ENCODE data around the gene PTBP3.
"Not testable (repeated sequence)": the region's sequence is repeated elsewhere in the genome, so short reads cannot be mapped to it uniquely, and the experiment has no call there.

The PTBP3 gene

DNA sequence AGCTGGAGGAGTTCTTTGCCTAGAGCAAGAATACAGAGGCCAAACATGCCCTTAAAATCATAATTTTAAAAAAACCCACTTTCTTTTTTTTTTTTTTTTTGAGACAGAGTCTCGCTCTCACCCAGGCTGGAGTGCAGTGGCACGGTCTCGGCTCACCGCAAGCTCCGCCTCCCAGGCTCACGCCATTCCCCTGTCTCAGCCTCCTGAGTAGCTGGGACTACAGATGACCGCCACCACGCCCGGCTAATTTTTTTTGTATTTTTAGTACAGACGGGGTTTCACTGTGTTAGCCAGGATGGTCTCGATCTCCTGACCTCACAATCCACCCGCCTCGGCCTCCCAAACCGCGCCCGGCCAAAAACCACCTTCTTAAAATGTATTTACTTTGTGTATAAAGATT lies 66.3 kb downstream of the PTBP3 start:
- DNase-seq: not testable (repeated sequence)

DNA sequence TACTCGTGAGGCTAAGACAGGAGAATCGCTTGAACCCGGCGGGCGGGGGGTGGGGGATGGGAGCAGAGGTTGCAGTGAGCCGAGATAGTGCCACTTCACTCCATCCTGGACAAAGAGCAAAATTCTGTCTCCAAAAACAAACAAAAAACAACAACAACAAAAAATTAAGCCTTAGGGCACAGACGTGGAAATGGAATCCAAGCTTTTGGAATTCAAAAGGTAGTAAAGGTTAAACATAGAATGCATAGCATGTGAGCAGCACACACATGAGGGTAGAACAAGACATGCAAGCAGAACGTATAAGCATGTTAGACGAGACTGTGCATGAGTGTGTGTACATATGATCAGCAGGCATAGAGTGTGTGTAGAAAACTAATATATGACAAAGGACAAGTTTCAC lies 68.0 kb downstream of the PTBP3 start:
- no peak for DNase-seq

- no peak for DNase-seq
Measured at GRCh38 chr9:112262577-112262976, 70.8 kb downstream of the PTBP3 start.

- no peak for DNase-seq
Measured at GRCh38 chr9:112261133-112261532, 72.3 kb downstream of the PTBP3 start.

- DNase-seq: no peak
Measured at GRCh38 chr9:112258106-112258505, 75.3 kb downstream of the PTBP3 start.

- no peak for DNase-seq
Measured at GRCh38 chr9:112252194-112252593, 81.2 kb downstream of the PTBP3 start.

DNA sequence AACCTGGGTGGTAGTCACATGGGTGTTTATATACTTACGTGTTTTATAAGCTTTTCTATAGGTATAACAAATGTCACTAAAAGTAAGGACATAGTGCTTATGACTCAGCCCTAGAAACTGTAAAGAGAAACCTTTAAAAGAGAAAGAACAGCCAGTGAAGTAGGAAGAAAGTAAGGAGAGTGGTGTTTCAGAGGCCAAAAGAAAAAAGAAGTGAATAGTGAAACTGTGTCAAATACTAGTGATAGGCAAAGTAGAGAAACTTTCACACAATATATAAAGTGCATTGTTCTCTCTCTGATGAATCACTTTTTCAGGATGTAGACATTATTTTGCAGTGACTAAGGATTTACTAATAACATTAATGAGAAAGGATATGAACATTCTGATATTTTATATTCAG lies 84.1 kb downstream of the PTBP3 start:
- DNase-seq: no peak

- no peak for DNase-seq
Measured at GRCh38 chr9:112248722-112249121, 84.7 kb downstream of the PTBP3 start.

DNA sequence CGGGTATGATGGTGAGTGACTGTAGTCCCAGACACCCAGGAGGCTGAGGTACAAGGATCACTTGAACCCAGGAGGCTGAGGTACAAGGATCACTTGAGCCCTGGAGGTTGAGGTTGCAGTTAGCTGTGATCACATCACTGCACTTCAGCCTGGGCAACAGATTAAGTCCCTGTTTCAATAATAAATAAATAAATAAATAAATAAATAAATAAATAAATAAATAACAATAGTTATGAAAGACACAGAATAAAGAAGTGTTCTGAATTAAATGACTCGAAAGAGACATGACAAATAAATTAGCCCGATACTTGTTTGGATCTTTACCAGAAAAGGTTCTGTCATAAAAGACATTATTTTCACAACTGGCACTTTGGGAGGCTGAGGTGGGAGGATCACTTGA lies 86.3 kb downstream of the PTBP3 start:
- DNase-seq: no peak

GRCh38 chr9:112245126-112245525 lies 88.3 kb downstream of the PTBP3 start:
- DNase-seq: no peak

GRCh38 chr9:112242147-112242804 lies 91.1 kb downstream of the PTBP3 start:
- DNase-seq: no peak

GRCh38 chr9:112241491-112241890 lies 91.9 kb downstream of the PTBP3 start:
- DNase-seq: no peak

DNA sequence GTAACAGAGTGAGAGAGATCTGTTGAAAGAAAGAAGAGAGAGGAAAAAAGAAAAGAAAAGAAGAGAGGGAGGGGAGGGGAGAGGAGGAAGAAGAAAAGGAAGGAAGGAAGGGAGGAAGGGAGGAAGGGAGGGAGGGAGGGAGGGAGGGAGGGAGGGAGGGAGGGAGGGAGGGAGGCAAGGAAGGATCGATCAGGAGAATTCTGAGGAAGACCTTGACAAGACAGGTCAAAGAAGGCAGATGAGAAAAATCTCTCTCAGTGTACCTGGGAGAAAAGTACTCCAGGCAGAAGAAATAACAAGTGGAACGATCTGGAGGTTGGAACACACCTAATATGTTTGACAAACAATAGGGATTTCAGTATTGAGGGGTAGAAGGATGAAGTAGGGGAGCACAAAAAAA lies 93.7 kb downstream of the PTBP3 start:
- no peak for DNase-seq

- DNase-seq: no peak
Measured at GRCh38 chr9:112239284-112239683, 94.1 kb downstream of the PTBP3 start.

DNA sequence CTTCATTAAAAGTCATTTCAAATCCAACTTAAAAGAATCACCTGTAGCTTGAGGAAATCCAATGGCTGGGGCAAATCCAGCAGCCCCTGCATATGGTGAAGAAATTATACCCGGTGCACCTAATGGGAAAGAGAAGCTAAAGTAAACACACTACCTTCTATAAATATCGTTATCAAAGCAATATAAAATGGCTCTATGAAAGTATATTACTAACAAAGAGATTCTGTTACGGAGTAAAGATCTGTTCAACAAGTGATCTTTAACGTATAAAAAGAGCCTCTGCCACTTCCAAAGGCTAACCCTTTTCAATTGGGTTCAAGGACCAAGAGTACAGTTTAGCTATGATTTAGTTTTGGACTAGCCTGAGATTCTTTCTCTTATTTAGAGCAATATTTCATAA lies 98.6 kb downstream of the PTBP3 start:
- no peak for DNase-seq

DNA sequence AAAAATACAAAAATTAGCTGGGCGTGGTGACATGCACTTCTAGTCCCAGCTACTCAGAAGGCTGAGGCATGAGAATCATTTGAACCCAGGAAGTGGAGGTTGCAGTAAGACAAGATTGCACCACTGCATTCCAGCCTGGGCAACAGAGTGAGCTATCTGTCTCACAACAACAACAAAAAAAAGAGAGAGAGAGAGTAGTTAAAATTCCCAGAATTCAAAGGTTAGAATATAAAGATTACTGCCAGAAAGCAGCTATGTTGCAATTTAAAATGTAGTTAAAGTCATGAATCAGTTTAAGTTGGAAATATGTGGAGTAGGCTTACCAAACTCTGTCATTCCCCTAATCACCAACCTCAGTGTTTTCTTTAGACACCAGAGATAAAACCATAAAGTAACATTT lies 99.7 kb downstream of the PTBP3 start:
- DNase-seq: no peak

DNA sequence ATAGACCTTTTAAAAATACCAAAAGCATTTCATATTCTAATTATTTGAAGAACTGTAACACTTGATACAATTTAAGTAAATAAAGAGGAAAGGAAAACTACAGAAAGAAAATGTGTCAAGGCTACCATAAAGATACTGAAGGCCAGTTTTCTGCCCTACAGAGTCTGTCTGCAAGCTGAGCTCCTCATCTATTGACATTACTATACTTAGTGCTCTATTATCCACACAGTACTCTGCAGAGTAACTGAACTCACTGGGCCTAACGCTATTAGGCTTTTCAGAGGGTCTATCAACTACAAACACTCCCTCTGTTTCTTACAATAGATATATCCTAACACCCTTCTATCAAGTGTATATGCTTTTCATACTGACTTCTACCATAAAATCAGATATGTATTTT lies 101.2 kb downstream of the PTBP3 start:
- no peak for DNase-seq

DNA sequence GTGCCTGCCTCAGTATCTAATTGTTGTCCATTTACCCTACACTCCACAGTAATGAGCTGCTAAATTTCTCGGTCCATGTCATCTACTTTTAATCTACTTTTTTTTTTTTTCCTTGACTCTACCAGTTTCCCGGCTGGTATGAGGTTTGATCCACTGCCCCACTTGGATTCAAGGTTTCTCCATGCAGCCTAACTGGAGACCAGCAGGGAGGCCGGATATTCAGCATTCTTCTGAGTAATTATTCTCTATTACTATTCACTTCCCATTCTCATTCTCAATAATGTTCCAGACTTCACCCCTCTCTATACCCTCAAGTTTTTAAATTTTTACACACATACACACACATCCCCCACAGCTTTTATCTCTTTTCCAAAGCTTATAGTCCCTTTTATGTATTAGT lies 107.3 kb downstream of the PTBP3 start:
- no peak for DNase-seq

DNA sequence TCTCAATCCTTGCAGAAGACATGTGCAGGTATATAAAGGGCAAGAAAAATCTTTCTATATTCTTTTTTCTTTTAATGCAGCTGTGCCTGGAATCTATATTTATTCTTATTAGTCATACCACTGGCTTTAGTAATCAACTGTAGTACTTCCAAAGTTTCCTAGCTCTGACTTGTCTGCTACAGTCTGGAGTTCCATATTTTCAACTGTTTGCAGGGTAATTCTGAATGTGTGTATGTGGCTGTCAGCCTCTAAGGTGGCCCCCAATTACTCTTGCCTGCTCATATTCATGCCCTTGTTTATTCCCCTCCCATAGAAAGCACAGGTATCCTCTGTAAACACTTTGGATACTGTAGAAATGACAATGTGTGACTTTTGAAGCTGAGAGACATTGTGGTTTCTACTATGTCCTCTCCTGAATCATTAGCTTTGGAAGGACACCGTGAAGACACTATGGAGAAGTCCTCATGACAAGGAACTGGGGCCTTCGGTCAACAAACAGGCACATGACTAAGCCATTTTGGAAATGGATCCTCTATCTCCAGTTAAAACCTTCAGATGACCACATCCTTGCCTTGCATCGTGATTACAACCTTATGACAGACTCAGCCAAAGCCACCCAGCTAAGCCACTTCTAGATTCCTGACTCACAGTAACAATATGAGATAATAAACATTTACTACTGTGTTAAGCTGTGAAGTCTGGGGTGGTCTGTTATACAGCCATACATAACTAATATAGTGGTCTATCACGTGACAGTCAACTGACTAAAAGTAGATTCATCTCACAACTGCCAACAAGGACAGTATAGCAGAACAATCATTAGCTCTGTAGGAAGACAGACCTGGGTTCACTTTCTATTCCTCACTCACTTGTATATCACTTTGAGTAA lies 108.8 kb downstream of the PTBP3 start:
- DNase-seq: no peak

DNA sequence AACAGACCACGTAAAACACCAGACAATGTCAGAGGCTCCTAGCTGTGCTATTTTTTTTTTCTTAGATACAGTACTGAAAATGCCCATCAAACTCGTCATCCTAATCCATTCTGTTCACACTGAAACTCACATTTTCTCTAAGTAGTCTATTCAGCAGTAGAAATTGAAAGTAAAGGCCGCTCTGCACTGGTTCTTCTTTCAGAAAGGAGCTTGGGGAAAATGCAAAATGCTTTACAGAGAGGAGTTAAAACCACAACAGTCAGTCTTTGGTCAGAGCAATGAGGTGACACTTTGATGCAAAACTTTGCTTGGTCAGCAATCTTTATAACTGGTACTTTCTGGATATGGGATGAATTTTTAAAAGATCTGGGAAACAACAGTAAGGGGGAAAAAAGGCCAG lies 114.5 kb downstream of the PTBP3 start:
- DNase-seq: no peak

DNA sequence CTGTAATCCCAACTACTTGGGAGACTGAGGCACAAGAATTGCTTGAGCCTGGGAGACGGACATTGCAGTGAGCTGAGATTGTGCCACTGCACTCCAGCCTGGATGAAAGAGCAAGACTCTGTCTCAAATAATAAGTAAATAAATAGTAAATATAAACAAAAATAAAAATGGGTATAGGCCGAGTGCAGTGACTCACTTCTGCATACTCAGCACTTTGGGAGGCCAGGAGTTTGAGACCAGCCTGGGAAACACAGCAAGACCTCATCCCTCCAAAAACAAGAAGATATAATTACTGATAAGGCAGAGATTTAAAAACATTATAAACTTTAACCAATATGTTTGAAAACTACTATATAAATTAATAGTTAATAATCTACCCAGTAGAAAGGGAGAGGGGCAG lies 120.5 kb downstream of the PTBP3 start:
- DNase-seq: no peak

DNA sequence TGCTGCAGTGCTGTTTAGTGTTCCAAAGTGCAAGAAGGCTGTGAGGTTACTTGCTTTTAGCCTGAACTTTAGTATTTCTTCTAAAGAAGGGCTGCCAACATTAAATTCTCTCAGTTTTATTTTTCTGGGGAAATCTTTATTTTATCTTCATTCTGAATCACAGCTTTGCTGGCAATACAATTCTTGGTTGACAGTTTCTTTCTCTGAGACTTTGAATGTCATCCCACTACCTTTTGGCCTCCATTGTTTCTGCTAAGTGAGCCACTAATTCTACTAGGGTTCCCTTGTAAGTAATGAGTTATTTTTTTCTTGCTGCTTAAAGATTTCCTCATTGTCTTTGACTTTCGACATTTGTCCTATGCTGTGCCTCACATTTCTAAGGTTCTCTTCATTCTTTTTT lies 126.0 kb downstream of the PTBP3 start:
- no peak for DNase-seq

DNA sequence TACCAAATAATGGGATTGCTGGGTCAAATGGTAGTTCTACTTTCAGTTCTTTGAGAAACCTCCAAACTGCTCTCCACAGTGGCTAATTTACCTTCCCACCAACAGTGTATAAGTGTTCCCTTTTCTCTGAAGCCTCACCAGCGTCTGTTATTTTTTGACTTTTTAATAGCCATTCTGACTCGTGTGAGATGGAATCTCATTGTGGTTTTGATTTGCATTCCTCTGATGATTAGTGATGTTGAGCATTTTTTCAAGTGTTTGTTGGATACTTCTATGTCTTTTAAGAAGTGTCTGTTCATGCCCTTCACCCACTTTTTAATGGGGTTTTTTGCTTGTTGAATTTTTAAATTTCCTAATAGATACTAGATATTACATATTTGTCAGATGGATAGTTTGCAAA lies 129.9 kb downstream of the PTBP3 start:
- no peak for DNase-seq

- DNase-seq: no peak
Measured at GRCh38 chr9:112200711-112201110, 132.7 kb downstream of the PTBP3 start.

DNA sequence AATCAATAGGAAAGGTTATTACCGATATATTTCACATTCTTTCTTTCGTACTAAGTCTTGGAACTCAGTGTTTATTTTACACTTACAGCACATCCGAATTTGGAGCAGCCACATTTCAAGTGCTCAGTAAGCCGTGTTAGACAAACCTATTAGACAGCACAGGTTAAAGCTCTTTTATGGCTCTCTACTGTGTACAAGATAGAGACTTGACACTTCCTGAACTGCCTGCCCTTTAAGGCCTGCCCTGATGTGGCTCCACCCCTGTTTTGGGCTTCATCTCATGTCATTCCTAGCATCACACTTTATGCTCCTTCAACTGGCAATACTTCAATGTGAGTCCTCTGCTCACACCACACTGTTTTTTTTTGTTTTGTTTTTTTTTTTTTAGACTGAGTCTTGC lies 134.8 kb downstream of the PTBP3 start:
- no peak for DNase-seq
